Mesenchymal stem cell (in vitro differentiated cells and primary cell): ENCODE results near the gene TOB1.

Source experiments
- DNase-seq: peaks from one replicate; pipeline ENCODE4 v3.0.0-alpha.2; 2013
- H2AFZ ChIP-seq: one replicate; pipeline ENCODE4 v1.6.1; 2013; ENCODE audit warnings: low read depth, mild to moderate bottlenecking, control low read depth, inconsistent platforms, low read length, moderate library complexity
- H2AK5ac ChIP-seq: 2 replicates; pipeline ENCODE4 v1.6.1; 2013; ENCODE audit warnings: low read length, moderate library complexity, mild to moderate bottlenecking, inconsistent platforms; ENCODE audit not compliant: severe bottlenecking
- H2BK120ac ChIP-seq: one replicate; pipeline ENCODE4 v1.6.1; 2013; ENCODE audit warnings: low read depth, mild to moderate bottlenecking, inconsistent platforms, low read length, moderate library complexity
- H2BK12ac ChIP-seq, 2 experiments: one replicate each; pipeline ENCODE4 v1.6.1; 2013; ENCODE audit warnings: inconsistent platforms in 2 of 2, low read length in 2 of 2, mild to moderate bottlenecking in 2 of 2, moderate library complexity in 2 of 2, control low read depth in 1 of 2
- H2BK15ac ChIP-seq: one replicate; pipeline ENCODE4 v1.6.1; 2013; ENCODE audit warnings: mild to moderate bottlenecking, low read depth, inconsistent platforms; ENCODE audit not compliant: poor library complexity, severe bottlenecking
- H2BK5ac ChIP-seq: 2 replicates; pipeline ENCODE4 v1.6.1; 2013; ENCODE audit warnings: low read depth, mild to moderate bottlenecking, low read length, control low read depth, inconsistent platforms; ENCODE audit not compliant: poor library complexity, severe bottlenecking
- H3K14ac ChIP-seq, 2 experiments: one replicate each; pipeline ENCODE4 v1.6.1; 2013; ENCODE audit warnings: inconsistent platforms in 2 of 2, low read length in 2 of 2, control low read depth in 1 of 2, mild to moderate bottlenecking in 1 of 2, moderate library complexity in 1 of 2
- H3K18ac ChIP-seq, 2 experiments: one replicate each; pipeline ENCODE4 v1.6.1; 2013; ENCODE audit warnings: inconsistent platforms in 2 of 2, low read length in 2 of 2, control low read depth in 1 of 2, low read depth in 1 of 2, mild to moderate bottlenecking in 1 of 2
- H3K23ac ChIP-seq, 2 experiments: one replicate each; pipeline ENCODE4 v1.6.1; 2013; ENCODE audit warnings: inconsistent platforms in 2 of 2, low read length in 2 of 2, mild to moderate bottlenecking in 2 of 2, moderate library complexity in 2 of 2, control low read depth in 1 of 2
- H3K27ac ChIP-seq: 2 replicates; pipeline ENCODE4 v1.5.1; 2013; ENCODE audit warnings: mild to moderate bottlenecking, moderate library complexity, low read length, control low read depth, inconsistent platforms; ENCODE audit not compliant: poor library complexity, severe bottlenecking
- H3K27me3 ChIP-seq, 2 experiments: 2 replicates each; pipeline versions ENCODE4 v1.6.1 to v1.7.0; 2013; ENCODE audit warnings: low read length in 2 of 2, mild to moderate bottlenecking in 2 of 2, moderate library complexity in 2 of 2, control low read depth in 1 of 2, inconsistent platforms in 1 of 2; ENCODE audit not compliant: control insufficient read depth in 1 of 2, insufficient read depth in 1 of 2
- H3K36me3 ChIP-seq, 2 experiments: 2 replicates each; pipeline versions ENCODE4 v1.6.1 to v1.7.0; 2013; ENCODE audit warnings: low read length in 2 of 2, control low read depth in 1 of 2, inconsistent platforms in 1 of 2, low read depth in 1 of 2, mild to moderate bottlenecking in 1 of 2; ENCODE audit not compliant: insufficient read depth in 2 of 2, control insufficient read depth in 1 of 2
- H3K4ac ChIP-seq, 2 experiments: one replicate each; pipeline ENCODE4 v1.6.1; 2013; ENCODE audit warnings: inconsistent platforms in 2 of 2, low read length in 2 of 2, mild to moderate bottlenecking in 2 of 2, moderate library complexity in 2 of 2, control low read depth in 1 of 2, low read depth in 1 of 2
- H3K4me1 ChIP-seq: 2 replicates; pipeline ENCODE4 v1.6.1; 2013; ENCODE audit warnings: low read depth, low read length, control low read depth; ENCODE audit not compliant: control insufficient read depth, insufficient read depth
- H3K4me2 ChIP-seq: 2 replicates; pipeline ENCODE4 v1.6.1; 2013; ENCODE audit warnings: low read length, mild to moderate bottlenecking, inconsistent platforms; ENCODE audit not compliant: poor library complexity, severe bottlenecking
- H3K4me3 ChIP-seq, 2 experiments: 2 replicates each; pipeline versions ENCODE4 v1.5.1 to v1.7.0; 2013; ENCODE audit warnings: low read length in 2 of 2, mild to moderate bottlenecking in 2 of 2, control low read depth in 1 of 2, low read depth in 1 of 2; ENCODE audit not compliant: insufficient read depth in 1 of 2
- H3K79me1 ChIP-seq: replicated peaks from 2 replicates; pipeline ENCODE4 v1.6.1; 2013; ENCODE audit warnings: mild to moderate bottlenecking, control low read depth, low read length, inconsistent platforms; ENCODE audit not compliant: poor library complexity, severe bottlenecking
- H3K9ac ChIP-seq: 2 replicates; pipeline ENCODE4 v1.7.0; 2013; ENCODE audit warnings: mild to moderate bottlenecking, low read length, moderate library complexity
- H3K9me3 ChIP-seq: 2 replicates; pipeline ENCODE4 v1.7.0; 2013; ENCODE audit warnings: mild to moderate bottlenecking, low read length; ENCODE audit not compliant: control insufficient read depth
- H4K8ac ChIP-seq: one replicate; pipeline ENCODE4 v1.6.1; 2013; ENCODE audit warnings: inconsistent platforms, mild to moderate bottlenecking, low read length, moderate library complexity
- H4K91ac ChIP-seq: one replicate; pipeline ENCODE4 v1.6.1; 2013; ENCODE audit warnings: mild to moderate bottlenecking, low read length, inconsistent platforms
- WGBS: methylation state at CpG from one replicate; pipeline ENCODE4 v1.1.7; 2013; ENCODE audit warnings: mixed read lengths; 5-methylcytosine and 5-hydroxymethylcytosine counted together

The TOB1 gene

GRCh38 chr17:50829332-50829731 is 36.8 kb downstream of the TOB1 start:
- H3K14ac ChIP-seq, result no peak overlapping the region
- H2AFZ ChIP-seq, result no peak overlapping the region
- 69% methylated on average over 6 of the region's 6 CpGs for WGBS
- no peaks in the 10 kb centered on the region for H3K9me3 ChIP-seq
- H2AK5ac ChIP-seq, result no peak overlapping the region
- peaks cover 6 to 20% of the 10 kb centered on the region in 2 experiments for H3K27me3 ChIP-seq
- H3K23ac ChIP-seq, result no peak overlapping the region
- H3K79me1 ChIP-seq, result no peaks in the 10 kb centered on the region
- H3K4me1 ChIP-seq, result peaks cover 15% of the 10 kb centered on the region
- no peak overlapping the region for H3K27ac ChIP-seq
- no peak overlapping the region for H4K8ac ChIP-seq
- H2BK15ac ChIP-seq, result no peak overlapping the region
- H2BK120ac ChIP-seq, result no peak overlapping the region
- no peak overlapping the region for H3K4me3 ChIP-seq
- H3K4ac ChIP-seq, result no peak overlapping the region
- DNase-seq, result no peak
- no peak overlapping the region for H3K4me2 ChIP-seq
- no peak overlapping the region for H2BK5ac ChIP-seq
- H3K36me3 ChIP-seq, result no peaks in the 10 kb centered on the region
- no peak overlapping the region for H3K18ac ChIP-seq
- no peak overlapping the region for H2BK12ac ChIP-seq
- no peak overlapping the region for H3K9ac ChIP-seq
- H4K91ac ChIP-seq, result no peak overlapping the region

- Histone ChIP-seq H2AFZ (no peak overlapping the region), H3K9me3 (peaks cover under 1% of the 10 kb centered on the region), H3K36me3 (no peaks in the 10 kb centered on the region), H4K91ac (no peak overlapping the region), H2BK5ac (no peak overlapping the region), H3K14ac (no peak overlapping the region), H4K8ac (no peak overlapping the region), H2BK15ac (no peak overlapping the region), H3K79me1 (no peaks in the 10 kb centered on the region), H2AK5ac (no peak overlapping the region), H3K23ac (no peak overlapping the region), H3K4ac (no peak overlapping the region), H3K4me3 (no peak overlapping the region), H2BK120ac (no peak overlapping the region), H3K9ac (no peak overlapping the region), H3K18ac (no peak overlapping the region), H3K27me3 (peaks cover 0 to 16% of the 10 kb centered on the region in 2 experiments), H3K4me1 (peaks cover 15% of the 10 kb centered on the region), H2BK12ac (no peak overlapping the region), H3K27ac (no peak overlapping the region), H3K4me2 (no peak overlapping the region)
- no peak for DNase-seq
- WGBS, result 77% methylated on average over 6 of the region's 6 CpGs
Observed at GRCh38 chr17:50828508-50829170, 37.5 kb downstream of the TOB1 start.

GRCh38 chr17:50825188-50825587 is 41.0 kb downstream of the TOB1 start:
- Histone ChIP-seq H2BK5ac (no peak overlapping the region), H3K9me3 (peaks cover 8% of the 10 kb centered on the region), H3K14ac (no peak overlapping the region), H2BK120ac (no peak overlapping the region), H4K8ac (no peak overlapping the region), H3K4ac (no peak overlapping the region), H4K91ac (no peak overlapping the region), H3K79me1 (no peaks in the 10 kb centered on the region), H3K4me2 (no peak overlapping the region), H2AFZ (no peak overlapping the region), H3K4me3 (no peak overlapping the region), H2AK5ac (no peak overlapping the region), H3K4me1 (no peaks in the 10 kb centered on the region), H3K27me3 (peaks cover 13 to 35% of the 10 kb centered on the region in 2 experiments), H3K18ac (no peak overlapping the region), H3K9ac (no peak overlapping the region), H2BK12ac (no peak overlapping the region), H3K23ac (no peak overlapping the region), H2BK15ac (no peak overlapping the region), H3K36me3 (no peaks in the 10 kb centered on the region), H3K27ac (no peak overlapping the region)
- DNase-seq, result no peak

- no peak overlapping the region for H3K4ac ChIP-seq
- H2BK12ac ChIP-seq, result no peak overlapping the region
- H3K4me2 ChIP-seq, result no peak overlapping the region
- H3K18ac ChIP-seq, result no peak overlapping the region
- no peaks in the 10 kb centered on the region for H3K79me1 ChIP-seq
- peaks cover 8% of the 10 kb centered on the region for H3K9me3 ChIP-seq
- peaks cover 15 to 42% of the 10 kb centered on the region in 2 experiments for H3K27me3 ChIP-seq
- H3K4me1 ChIP-seq, result no peaks in the 10 kb centered on the region
- H2AFZ ChIP-seq, result no peak overlapping the region
- H2BK5ac ChIP-seq, result no peak overlapping the region
- no peak overlapping the region for H3K4me3 ChIP-seq
- H3K36me3 ChIP-seq, result no peaks in the 10 kb centered on the region
- no peak overlapping the region for H2AK5ac ChIP-seq
- H4K91ac ChIP-seq, result no peak overlapping the region
- 100% methylated on average over 1 of the region's 2 CpGs for WGBS
- H4K8ac ChIP-seq, result no peak overlapping the region
- DNase-seq, result no peak
- no peak overlapping the region for H3K27ac ChIP-seq
- no peak overlapping the region for H3K9ac ChIP-seq
- H2BK15ac ChIP-seq, result no peak overlapping the region
- H3K23ac ChIP-seq, result no peak overlapping the region
- no peak overlapping the region for H2BK120ac ChIP-seq
- H3K14ac ChIP-seq, result no peak overlapping the region
Observed at GRCh38 chr17:50824429-50824828, 41.7 kb downstream of the TOB1 start.
